8988T (cell line): Measurements from ENCODE around the gene CNOT1.
"Not testable (repeated sequence)": the region's sequence is repeated elsewhere in the genome, so short reads cannot be mapped to it uniquely, and the experiment has no call there.

Source experiments
- DNase-seq: peaks from one replicate; pipeline ENCODE4 v3.0.0; 2011

Gene CNOT1

DNA sequence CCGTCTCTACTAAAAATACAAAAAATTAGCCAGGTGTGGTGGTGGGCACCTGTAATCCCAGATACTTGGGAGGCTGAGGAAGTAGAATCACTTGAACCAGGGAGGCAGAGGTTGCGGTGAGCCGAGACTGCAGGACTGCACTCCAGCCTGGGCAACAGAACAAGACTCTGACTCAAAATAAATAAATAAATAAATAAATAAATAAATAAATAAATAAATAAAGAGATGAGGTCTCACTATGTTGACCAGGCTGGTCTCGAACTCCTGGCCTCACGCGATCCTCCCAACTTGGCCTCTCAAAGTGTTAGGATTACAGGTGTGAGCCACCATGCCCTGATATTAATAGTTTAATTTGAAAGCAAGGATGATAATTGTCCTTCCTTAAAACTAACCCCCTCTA, 7.4 kb upstream of the CNOT1 start:
- DNase-seq = not testable (repeated sequence)

DNA sequence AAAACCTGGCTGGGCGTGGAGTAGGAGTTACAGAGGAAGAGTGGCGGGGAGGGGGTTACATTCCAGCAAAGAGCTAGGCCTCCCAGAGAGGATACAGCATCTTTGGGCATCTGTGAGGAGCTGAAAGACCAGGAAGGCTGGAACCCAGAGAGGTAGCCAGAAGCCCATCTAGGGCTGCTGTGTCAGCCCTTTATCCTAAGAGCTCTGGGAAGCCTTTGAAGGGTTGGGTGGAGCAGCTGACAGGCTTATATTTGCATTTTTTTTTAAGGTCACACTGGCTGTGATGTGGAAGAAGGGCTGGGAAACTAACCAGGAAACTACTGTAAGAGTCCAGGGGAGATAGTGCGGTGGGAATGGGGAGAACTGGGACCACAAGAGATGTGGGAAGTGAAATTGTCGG, 6.8 kb upstream of the CNOT1 start:
- DNase-seq = no peak

DNA sequence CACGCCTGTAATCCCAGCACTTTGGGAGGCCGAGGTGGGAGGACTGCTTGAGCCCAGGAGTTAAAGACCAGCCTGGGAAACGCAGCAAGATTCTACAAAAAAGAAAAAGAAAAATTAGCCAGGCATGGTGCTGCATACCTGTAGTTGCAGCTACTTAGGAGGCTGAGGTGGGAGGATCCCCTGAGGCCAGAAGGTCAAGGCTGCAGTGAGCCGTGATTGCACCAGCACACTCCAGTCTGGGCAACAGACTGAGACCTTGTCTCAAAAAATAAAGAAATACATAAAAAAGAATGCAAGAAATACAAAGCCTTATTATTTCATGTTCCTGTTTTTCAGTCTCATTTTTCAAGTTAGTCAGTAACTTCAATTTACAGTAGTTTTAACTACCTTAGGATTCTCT, 5.9 kb upstream of the CNOT1 start:
- no peak for DNase-seq

DNA sequence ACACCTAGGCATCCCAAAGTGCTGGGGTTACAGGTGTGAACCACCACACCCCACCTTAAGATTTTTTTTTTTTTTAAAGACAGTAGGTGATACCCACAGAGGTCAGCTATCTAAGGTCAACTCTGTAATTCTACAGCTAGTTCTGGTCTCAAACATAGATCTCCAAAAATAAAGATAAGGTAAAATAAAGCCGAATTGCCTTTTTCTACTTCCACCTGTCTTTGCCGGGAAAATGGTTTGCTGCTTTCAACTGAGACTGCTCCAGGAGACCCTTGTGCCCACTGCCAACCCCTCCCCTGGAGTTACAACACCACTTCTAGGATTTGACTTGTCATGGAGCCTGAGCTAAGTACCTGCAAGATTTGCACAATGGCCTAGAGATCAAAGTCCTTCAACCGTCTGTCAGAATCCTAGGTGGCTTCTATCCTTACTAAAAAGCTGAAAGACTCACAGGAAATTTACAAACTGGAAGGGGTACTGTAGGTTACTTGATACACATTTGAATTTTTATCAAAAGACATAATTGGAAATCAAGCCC, 4.7 kb upstream of the CNOT1 start:
- no peak for DNase-seq

DNA sequence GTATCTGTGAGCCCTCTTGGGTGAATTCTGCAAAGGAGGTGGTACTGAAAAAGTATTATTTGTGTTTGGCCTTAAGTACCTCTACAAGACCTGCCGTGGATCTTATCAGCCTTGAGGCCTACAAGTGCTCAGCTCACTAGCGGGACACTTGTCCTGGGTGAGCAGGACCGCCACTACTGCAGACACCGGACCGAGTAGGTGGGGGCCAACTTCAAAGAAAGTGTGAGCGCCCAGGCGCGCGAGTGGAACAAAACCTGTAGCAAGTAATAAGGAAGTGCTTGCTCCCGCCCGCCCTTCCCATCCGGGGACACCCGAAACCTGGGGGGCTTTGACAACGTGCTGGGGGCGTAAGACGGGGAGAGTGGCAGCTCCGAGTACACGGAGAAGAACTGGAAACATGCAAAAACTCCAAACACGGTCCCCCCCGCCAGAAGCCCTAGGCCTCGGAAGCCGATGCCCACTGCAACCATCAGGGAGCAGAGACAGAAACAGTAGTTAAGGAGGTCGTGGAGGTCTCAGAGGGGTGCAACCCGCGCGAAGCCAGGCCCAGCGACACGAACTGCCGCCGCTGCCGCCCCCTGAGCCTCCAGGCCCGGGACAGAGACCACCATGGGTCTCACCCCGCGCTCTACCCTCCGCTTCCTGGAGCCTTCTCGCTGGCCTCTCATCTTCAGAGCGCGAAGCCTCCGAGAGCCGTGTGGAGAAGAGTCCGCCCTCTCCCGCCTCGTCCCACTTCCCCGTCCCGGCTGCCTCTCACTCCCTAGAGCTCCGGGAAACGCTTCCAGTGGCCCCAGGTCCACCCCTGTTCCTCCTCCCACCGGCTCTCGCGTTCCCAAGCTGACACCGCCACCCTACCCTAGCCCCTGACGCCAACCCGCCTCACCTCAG, 537 bp downstream of the CNOT1 start:
- DNase-seq = no peak

DNA sequence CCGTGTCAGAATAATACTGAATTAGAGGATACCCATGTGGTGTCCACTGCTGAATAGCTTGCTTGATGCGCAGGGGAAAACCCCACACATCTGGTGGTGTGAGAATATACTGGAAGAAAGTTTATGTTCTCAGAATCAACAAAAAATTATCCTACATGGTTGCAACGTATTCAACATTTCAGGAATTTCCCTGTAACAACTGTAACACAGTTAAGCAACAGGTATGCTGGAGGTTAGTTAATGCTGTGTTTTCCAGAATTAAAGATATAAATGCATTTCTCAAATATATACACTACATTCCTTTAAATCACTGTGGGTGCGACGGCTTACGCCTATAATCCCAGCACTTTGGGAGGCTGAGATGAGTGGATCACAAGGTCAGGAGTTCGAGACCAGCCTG, 5.4 kb downstream of the CNOT1 start:
- DNase-seq = no peak

DNA sequence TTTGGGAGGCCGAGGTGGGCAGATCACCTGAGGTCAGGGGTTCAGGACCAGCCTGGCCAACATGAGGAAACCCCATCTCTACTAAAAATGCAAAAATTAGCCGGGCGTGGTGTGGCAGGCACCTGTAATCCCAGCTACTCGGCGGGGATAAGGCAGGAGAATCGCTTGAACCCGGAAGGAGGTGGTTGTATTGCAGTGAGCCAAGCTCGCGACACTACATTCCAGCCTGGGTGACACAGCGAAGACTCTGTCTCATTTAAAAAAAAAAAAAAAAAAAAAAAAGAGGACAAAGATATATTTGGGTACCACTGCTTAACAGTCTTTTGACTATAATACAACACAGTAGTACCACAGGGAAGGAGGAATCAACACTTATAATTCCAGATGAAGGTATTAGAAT, 9.2 kb downstream of the CNOT1 start:
- no peak for DNase-seq

DNA sequence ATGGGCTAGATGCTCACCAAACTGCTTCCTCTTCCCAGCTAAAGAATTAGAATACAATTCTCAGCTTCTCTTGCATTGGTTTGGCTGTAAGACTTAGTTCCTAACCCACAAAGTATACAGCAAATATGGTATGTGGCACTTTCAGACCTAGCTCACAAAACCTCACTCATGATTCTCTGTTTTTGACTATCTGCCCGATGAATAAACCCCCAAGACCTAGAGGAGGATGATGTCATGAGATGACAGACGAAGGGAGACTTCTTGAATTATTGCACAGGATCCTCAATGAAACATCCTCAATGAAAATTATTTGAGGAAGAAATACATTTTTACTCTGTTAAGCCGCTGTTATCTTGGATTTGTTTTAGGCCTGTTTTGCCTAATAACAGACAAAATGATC, 14.3 kb downstream of the CNOT1 start:
- DNase-seq = no peak

DNA sequence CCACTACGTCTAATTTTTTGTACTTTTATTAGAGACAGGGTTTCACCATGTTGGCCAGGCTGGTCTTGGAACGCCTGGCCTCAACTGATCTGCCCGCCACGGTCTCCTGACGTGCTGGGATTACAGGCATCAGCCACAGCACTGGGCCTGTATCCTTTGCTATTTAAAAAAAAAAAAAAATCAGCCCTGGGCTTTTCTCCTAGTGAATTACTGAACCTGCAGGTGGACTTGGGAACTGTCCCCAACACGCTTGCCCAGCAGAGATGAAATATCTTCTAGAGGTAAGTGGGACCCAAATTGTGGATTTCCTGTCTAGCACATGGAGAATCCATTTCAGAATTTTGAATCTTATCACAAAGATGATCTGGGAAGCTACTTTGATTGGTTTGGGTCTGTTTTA, 14.8 kb downstream of the CNOT1 start:
- no peak for DNase-seq

DNA sequence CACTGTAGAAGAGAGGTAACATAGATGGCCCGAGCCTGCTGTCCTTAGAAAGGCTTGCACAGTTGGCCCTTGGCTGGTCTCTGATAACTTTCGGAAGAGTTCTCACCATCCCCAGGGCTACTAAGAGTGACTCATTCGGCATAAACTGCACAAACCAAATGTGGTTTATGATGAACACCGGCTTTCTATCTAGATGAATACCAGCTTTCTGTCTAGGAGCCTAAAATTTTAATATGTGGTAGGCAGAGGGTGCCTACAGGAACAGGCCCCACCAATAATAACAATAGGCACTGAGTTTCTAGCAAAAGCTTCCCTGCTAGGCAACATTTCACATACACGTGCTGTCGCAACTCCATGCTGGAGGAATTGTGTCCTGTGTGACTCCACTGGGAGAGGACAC, 15.4 kb downstream of the CNOT1 start:
- no peak for DNase-seq

DNA sequence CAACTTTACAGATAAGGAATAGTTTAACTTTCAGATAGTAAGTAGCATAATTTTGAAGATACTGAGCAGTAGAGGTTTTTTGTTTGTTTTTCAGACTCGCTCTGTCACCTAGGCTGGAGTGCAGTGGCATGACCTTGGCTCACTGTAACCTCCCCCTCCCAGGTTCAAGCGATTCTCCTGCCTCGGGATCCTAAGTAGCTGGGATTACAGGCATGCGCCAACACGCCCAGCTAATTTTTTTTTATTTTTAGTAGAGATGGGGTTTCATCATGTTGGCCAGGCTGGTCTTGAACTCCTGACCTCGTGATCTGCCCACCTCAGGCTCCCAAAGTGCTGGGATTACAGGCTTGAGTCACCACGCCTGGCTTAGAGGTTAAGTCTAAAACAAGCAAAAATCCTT, 16.7 kb downstream of the CNOT1 start:
- DNase-seq = not testable (repeated sequence)

DNA sequence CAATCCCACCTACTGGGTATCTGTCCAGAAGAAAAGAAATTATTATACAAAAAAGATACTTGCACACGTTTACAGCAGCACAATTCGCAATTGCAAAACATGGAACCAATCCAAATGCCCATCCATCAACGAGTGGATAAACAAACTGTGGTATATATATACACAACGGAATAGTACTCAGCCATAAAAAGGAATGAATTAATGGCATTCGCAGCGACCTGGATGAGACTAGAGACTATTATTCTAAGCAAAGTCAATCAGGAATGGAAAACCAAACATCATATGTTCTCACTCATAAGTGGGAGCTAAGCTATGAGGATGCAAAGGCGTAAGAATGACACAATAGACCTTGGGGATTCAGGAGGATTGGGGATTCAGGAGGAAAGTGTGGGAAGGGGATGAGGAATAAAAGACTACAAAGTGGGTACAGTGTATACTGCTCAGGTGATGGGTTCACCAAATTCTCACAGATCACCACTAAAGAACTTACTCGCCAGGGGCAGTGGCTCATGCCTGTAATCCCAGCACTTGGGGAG, 21.0 kb downstream of the CNOT1 start:
- no peak for DNase-seq

DNA sequence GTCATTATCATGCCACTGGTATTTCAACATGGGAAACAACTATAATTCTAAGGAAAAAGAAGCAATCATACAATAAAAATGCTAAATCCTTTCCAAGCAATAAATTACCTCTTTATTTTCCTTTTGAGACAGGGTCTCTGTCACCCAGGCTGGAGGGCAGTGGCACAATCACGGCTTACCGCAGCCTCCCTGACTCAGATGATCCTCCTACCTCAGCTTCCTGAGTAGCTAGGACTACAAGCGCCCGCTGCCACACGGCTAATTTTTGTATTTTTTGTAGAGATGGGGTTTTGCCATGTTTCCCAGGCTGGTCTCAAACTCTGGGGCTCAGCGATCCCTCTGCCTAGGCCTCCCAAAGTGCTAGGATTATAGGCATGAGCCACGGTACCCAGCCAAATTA, 24.1 kb downstream of the CNOT1 start:
- DNase-seq = no peak

DNA sequence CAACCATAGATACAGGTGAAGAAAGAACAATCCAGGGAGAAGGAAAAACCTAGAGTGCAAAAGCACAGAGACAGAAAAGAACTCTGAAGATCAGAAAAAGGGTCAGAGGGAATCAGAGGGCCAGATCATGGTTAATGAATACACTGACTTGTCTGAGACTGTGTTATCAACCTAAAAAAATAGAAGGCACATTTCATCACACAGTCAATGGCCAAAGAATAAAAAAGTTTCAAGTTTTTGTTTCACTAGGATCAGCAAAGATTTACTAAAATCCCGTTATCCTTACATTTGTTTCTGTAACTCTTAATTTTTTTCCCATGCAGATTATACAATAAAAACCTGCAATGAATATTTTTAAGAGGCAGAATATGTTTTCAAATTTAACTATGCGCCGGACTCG, 38.5 kb downstream of the CNOT1 start:
- DNase-seq = no peak

DNA sequence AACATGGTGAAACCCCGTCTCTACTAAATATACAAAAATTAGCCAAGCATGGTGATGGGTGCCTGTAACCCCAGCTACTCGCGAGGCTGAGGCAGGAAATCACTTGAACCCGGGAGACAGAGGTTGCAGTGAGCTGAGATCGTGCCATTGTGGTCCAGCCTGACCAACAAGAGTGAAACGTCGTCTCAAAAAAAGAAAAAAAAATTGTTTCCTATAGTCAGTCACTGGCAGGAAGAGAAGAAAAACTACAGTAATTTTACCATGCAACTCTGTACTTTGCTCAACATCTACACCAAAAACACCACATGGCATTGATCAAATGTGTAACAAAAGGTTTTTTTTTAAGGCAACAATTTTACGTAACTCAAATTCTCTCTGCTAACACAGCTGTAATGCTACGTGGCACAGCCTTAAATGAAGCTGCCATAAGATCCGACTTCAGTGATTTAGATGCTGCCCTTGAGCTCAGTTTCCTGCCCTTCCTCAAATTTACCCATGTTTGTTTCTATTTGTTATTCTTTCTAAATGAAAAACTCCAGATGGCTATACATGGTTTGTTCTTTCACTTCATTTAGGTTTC, 40.2 kb downstream of the CNOT1 start:
- no peak for DNase-seq

DNA sequence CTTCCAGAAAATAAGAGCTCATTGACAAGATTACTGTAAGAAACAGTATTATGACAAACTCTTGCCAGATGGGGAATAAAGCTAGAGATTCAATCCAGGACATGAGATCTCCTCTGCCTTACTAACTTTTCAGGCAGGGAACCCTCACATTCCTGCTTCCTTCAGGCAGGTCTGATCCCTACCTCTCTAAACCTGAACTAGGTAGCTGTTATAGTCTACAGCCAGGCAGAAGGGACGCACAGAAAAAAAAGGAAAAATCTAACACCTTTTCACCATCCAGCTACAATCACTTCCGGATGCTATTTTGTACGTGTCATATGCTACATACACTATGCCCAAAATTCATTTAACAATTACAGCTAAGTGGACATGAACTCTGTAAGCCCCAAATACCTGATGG, 41.2 kb downstream of the CNOT1 start:
- no peak for DNase-seq

DNA sequence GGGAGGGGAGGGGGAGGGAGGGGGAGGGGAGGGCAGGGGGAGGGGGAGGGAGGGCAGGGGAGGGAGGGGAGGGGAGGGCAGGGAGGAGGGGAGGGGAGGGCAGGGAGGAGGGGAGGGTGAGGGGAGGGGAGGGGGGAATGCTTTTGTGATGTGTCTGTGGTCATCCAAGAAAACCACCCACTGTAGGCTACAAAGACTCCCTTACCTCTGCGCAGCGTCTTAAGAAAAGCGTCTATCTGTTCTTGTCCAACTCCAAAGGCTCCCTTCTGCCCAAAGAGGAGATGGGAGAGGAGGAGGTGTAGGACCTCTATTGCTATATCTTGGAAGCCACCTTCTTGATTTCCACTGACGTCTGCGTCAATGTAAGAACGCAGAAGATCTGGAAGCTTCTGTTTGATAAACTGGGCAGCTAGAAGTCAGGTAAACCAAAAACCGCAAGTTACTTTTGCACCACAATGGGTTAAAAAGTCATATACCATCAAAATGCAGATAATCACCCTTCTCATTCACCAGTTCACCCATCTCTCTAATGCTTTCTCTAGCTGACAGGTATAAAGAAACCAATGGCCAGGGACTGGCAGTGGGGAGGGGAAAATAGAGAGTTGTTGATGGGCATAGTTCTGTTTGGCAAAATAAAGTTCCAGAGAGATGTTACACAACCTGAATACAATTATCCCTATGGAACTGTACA, 43.1 kb downstream of the CNOT1 start:
- DNase-seq = no peak

DNA sequence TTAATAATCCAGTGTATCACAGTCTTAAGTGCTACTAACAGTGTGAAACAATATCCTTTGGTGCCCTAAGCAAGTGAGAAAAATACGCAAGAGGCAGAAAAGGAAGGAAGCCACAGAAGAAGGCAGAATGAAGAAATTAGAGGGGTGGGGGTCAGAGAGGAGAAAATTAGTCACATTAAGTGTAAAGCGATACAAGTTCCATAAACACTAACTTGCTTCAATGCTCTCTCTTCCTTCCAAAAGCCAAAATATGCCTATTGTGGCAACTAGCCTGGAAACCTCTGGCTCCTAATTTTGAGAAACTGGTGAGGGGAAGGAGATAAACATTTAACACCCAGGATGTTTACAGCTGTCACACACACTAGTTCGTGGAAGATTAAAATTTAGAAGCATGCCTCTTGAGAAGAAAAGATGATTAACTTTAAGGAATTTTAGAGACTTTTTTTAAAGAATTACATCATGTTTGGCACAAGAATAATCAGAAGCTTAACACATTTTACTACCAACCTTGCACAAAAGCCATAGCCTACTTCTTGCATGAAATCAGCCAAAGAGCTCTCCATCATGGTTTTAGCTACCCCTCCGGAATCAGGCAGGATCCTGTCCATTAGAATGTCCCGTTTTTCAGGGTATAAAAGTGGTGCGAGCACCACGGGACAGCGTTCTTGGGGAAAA, 44.7 kb downstream of the CNOT1 start:
- no peak for DNase-seq

DNA sequence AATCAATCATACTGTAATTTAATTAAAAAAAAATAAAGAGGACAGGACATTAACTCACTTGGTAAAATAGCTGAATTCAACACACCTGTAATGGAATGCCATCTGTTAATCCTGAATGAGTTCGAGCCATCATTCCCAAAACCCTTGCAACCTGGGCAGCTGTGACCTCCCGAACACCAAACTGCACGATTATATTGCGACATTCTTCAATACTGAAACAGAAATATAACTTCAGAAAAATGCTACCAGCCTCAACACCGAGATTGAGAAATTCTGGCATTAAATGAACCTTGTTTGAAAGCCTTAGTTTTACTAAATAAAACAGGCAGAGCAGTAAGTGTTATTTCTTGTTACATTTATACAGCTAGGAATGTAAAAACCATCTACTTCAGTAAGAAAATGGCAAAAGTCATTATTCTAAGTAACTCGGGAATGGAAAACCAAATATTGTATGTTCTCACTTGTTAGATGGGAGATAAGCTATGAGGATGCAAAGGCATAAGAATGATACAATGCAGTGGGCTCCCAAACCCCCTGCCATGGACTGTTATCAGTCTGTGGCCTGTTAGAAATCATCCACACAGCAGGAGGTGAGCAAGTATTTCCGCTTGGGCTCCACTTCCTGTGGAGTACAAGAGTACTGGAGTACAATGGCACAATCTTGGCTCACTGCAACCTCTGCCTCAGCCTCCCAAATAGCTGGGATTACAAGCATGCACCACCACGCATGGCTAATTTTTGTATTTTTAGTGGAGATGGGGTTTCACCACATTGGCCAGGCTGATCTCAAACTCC, 46.5 kb downstream of the CNOT1 start:
- DNase-seq = no peak

DNA sequence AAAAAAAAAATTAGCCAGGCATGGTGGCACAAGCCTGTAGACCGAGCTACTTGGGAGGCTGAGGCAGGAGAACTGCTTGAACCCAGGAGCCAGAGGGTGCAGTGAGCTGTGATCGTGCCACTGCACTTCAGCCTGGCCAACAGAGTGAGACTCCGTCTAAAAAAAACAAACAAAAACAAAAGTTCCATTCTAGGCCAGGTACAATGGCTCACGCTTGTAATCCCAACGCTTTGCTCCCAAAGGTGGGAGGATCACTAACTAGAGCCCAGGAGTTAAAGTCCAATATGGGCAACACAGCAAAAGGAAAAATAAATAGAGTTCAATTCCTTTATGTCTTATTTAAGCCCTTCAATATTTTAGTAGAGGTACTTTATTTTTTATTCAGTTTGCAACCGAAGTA, 47.5 kb downstream of the CNOT1 start:
- no peak for DNase-seq

DNA sequence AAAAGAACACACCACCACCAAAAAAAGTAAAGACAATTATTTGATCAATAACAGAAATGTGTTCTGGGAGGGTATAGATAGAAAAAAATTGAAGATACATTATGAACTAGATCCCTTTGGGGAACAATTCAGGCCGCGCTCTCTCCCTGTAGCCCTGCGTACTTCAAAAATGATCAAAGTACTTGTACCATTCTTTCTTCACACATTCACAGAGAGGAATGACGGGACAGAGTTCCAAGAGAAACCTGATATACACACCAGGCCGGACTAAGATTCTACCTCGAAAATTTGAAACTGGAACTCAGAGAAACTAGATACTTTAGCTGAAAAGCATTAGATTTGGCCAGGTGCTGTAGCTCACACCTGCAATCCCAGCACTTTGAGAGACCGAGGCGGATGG, 50.0 kb downstream of the CNOT1 start:
- no peak for DNase-seq

DNA sequence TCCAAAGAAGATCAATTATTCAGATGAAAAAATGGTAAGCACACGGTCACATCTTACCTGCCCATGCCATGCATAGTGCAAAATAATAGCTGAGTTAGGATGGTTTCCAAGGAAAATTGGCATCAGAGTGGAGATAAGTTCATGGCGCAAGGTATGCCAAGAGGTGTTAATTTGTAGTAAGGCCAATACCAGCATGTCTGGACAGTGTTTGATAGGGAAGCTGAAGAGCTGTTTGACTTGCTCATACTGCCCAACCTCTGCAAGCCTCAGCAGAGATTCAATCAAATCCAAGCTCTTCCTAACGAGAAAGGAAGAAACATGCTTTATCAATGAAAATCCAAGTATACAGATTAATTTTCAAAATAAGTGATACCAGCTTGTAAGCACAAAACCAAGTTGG, 51.0 kb downstream of the CNOT1 start:
- DNase-seq = no peak
